Mesenchymal stem cell (in vitro differentiated cells and primary cell): ENCODE measurements around the gene PROSER2.

ENCODE experiments used
- DNase-seq: peaks from one replicate; pipeline ENCODE4 v3.0.0-alpha.2; 2013
- H2AFZ ChIP-seq: one replicate; pipeline ENCODE4 v1.6.1; 2013; ENCODE audit warnings: low read depth, mild to moderate bottlenecking, control low read depth, inconsistent platforms, low read length, moderate library complexity
- H2AK5ac ChIP-seq: 2 replicates; pipeline ENCODE4 v1.6.1; 2013; ENCODE audit warnings: low read length, moderate library complexity, mild to moderate bottlenecking, inconsistent platforms; ENCODE audit not compliant: severe bottlenecking
- H2BK120ac ChIP-seq: one replicate; pipeline ENCODE4 v1.6.1; 2013; ENCODE audit warnings: low read depth, mild to moderate bottlenecking, inconsistent platforms, low read length, moderate library complexity
- H2BK12ac ChIP-seq, 2 experiments: one replicate each; pipeline ENCODE4 v1.6.1; 2013; ENCODE audit warnings: inconsistent platforms in 2 of 2, low read length in 2 of 2, mild to moderate bottlenecking in 2 of 2, moderate library complexity in 2 of 2, control low read depth in 1 of 2
- H2BK15ac ChIP-seq: one replicate; pipeline ENCODE4 v1.6.1; 2013; ENCODE audit warnings: mild to moderate bottlenecking, low read depth, inconsistent platforms; ENCODE audit not compliant: poor library complexity, severe bottlenecking
- H2BK5ac ChIP-seq: 2 replicates; pipeline ENCODE4 v1.6.1; 2013; ENCODE audit warnings: low read depth, mild to moderate bottlenecking, low read length, control low read depth, inconsistent platforms; ENCODE audit not compliant: poor library complexity, severe bottlenecking
- H3K14ac ChIP-seq, 2 experiments: one replicate each; pipeline ENCODE4 v1.6.1; 2013; ENCODE audit warnings: inconsistent platforms in 2 of 2, low read length in 2 of 2, control low read depth in 1 of 2, mild to moderate bottlenecking in 1 of 2, moderate library complexity in 1 of 2
- H3K18ac ChIP-seq, 2 experiments: one replicate each; pipeline ENCODE4 v1.6.1; 2013; ENCODE audit warnings: inconsistent platforms in 2 of 2, low read length in 2 of 2, control low read depth in 1 of 2, low read depth in 1 of 2, mild to moderate bottlenecking in 1 of 2
- H3K23ac ChIP-seq, 2 experiments: one replicate each; pipeline ENCODE4 v1.6.1; 2013; ENCODE audit warnings: inconsistent platforms in 2 of 2, low read length in 2 of 2, mild to moderate bottlenecking in 2 of 2, moderate library complexity in 2 of 2, control low read depth in 1 of 2
- H3K27ac ChIP-seq: 2 replicates; pipeline ENCODE4 v1.5.1; 2013; ENCODE audit warnings: mild to moderate bottlenecking, moderate library complexity, low read length, control low read depth, inconsistent platforms; ENCODE audit not compliant: poor library complexity, severe bottlenecking
- H3K27me3 ChIP-seq, 2 experiments: 2 replicates each; pipeline versions ENCODE4 v1.6.1 to v1.7.0; 2013; ENCODE audit warnings: low read length in 2 of 2, mild to moderate bottlenecking in 2 of 2, moderate library complexity in 2 of 2, control low read depth in 1 of 2, inconsistent platforms in 1 of 2; ENCODE audit not compliant: control insufficient read depth in 1 of 2, insufficient read depth in 1 of 2
- H3K36me3 ChIP-seq, 2 experiments: 2 replicates each; pipeline versions ENCODE4 v1.6.1 to v1.7.0; 2013; ENCODE audit warnings: low read length in 2 of 2, control low read depth in 1 of 2, inconsistent platforms in 1 of 2, low read depth in 1 of 2, mild to moderate bottlenecking in 1 of 2; ENCODE audit not compliant: insufficient read depth in 2 of 2, control insufficient read depth in 1 of 2
- H3K4ac ChIP-seq, 2 experiments: one replicate each; pipeline ENCODE4 v1.6.1; 2013; ENCODE audit warnings: inconsistent platforms in 2 of 2, low read length in 2 of 2, mild to moderate bottlenecking in 2 of 2, moderate library complexity in 2 of 2, control low read depth in 1 of 2, low read depth in 1 of 2
- H3K4me1 ChIP-seq: 2 replicates; pipeline ENCODE4 v1.6.1; 2013; ENCODE audit warnings: low read depth, low read length, control low read depth; ENCODE audit not compliant: control insufficient read depth, insufficient read depth
- H3K4me2 ChIP-seq: 2 replicates; pipeline ENCODE4 v1.6.1; 2013; ENCODE audit warnings: low read length, mild to moderate bottlenecking, inconsistent platforms; ENCODE audit not compliant: poor library complexity, severe bottlenecking
- H3K4me3 ChIP-seq, 2 experiments: 2 replicates each; pipeline versions ENCODE4 v1.5.1 to v1.7.0; 2013; ENCODE audit warnings: low read length in 2 of 2, mild to moderate bottlenecking in 2 of 2, control low read depth in 1 of 2, low read depth in 1 of 2; ENCODE audit not compliant: insufficient read depth in 1 of 2
- H3K79me1 ChIP-seq: replicated peaks from 2 replicates; pipeline ENCODE4 v1.6.1; 2013; ENCODE audit warnings: mild to moderate bottlenecking, control low read depth, low read length, inconsistent platforms; ENCODE audit not compliant: poor library complexity, severe bottlenecking
- H3K9ac ChIP-seq: 2 replicates; pipeline ENCODE4 v1.7.0; 2013; ENCODE audit warnings: mild to moderate bottlenecking, low read length, moderate library complexity
- H3K9me3 ChIP-seq: 2 replicates; pipeline ENCODE4 v1.7.0; 2013; ENCODE audit warnings: mild to moderate bottlenecking, low read length; ENCODE audit not compliant: control insufficient read depth
- H4K8ac ChIP-seq: one replicate; pipeline ENCODE4 v1.6.1; 2013; ENCODE audit warnings: inconsistent platforms, mild to moderate bottlenecking, low read length, moderate library complexity
- H4K91ac ChIP-seq: one replicate; pipeline ENCODE4 v1.6.1; 2013; ENCODE audit warnings: mild to moderate bottlenecking, low read length, inconsistent platforms
- WGBS: methylation state at CpG from one replicate; pipeline ENCODE4 v1.1.7; 2013; ENCODE audit warnings: mixed read lengths; 5-methylcytosine and 5-hydroxymethylcytosine counted together

Gene PROSER2

DNA sequence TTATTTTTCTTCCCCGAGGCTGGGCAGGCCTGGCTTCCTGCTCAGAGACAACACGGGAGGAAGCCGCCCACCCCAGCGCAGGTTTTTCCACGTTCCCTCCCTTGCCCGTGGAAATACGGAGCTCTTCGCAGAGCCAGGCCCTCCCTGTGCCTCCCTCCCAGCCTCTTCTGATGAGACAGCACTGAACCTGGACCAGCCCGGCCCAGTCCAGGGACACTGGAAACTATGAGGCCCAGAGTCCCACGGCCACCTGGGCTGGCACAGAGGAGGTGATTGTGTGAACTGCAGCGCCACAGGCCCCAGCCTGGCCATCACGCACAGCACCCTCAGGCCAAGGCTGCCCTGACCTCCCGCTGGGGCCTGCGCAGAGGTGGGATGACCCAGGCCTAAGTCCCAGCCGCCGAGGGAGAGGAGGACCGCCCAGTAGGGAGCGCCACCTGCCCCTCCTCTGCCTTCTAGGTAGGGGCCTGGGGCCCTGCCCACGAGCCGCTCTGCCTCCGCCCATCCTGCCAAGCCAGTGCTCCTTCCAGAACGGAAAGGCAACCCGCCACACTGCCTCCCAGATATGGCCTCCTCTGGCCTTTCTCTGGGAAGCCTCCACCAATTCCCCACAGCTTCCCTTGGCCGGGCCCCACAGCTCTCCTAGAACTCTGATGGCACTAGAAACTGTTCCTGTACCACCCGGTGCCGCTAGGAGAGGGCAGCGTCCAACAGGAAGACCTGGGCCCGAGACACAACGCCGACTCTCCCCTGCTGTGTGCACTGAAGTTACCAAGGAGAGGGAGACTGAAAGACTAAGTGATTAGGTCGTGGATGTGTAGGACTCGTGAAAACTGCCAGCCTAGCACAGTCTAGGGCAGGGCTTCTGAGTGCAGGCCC, 57.2 kb downstream of the PROSER2 start:
- WGBS = 89% methylated on average over 32 of the region's 32 CpGs
- H2AK5ac ChIP-seq = no peak overlapping the region
- H3K4ac ChIP-seq = no peak overlapping the region

DNA sequence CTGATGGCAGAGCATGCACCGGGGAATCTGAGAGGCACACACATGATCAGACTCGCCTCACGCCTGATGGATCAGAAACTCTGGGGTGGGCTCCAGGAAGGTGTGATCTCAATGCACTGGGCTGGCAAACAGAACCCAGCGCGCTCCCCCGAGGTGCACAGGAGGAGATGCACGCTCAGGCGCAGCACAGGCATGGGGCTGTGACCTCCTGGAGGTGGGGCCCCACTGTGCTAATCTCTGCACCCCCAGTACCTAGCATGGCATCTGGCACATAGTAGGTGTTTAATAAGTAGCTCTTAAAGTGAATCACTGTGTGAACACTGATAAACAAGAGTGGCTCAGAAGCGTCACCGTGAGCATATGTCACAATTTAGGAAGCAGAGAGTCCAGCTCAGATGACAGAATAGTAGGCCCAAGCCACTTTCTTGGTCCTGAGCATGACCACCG, 57.9 kb downstream of the PROSER2 start:
- H3K36me3 ChIP-seq = no peaks in the 10 kb centered on the region
- no peak overlapping the region for H4K91ac ChIP-seq
- no peak overlapping the region for H2BK15ac ChIP-seq
- H2BK12ac ChIP-seq = no peak overlapping the region
- H3K23ac ChIP-seq = no peak overlapping the region
- H3K9ac ChIP-seq = no peak overlapping the region
- H3K14ac ChIP-seq = no peak overlapping the region
- no peaks in the 10 kb centered on the region for H3K79me1 ChIP-seq
- no peak overlapping the region for H2AFZ ChIP-seq
- DNase-seq = no peak
- no peaks in the 10 kb centered on the region for H3K9me3 ChIP-seq
- H3K4ac ChIP-seq = no peak overlapping the region
- H2BK5ac ChIP-seq = no peak overlapping the region
- no peak overlapping the region for H2BK120ac ChIP-seq
- H3K27me3 ChIP-seq = no peaks in the 10 kb centered on the region
- H3K4me3 ChIP-seq = no peak overlapping the region
- H3K4me1 ChIP-seq = peaks cover 22% of the 10 kb centered on the region
- no peak overlapping the region for H4K8ac ChIP-seq
- H3K4me2 ChIP-seq = no peak overlapping the region
- no peak overlapping the region for H3K27ac ChIP-seq
- H2AK5ac ChIP-seq = no peak overlapping the region
- H3K18ac ChIP-seq = no peak overlapping the region
- WGBS = 97% methylated on average over 11 of the region's 11 CpGs

More for the DNA sequence above, 57.2 kb downstream of the PROSER2 start:
- Histone ChIP-seq H2BK5ac (no peak overlapping the region), H2BK120ac (no peak overlapping the region), H3K4me3 (no peak overlapping the region), H3K36me3 (no peaks in the 10 kb centered on the region), H3K4me2 (no peak overlapping the region), H3K9me3 (no peaks in the 10 kb centered on the region), H3K23ac (no peak overlapping the region), H3K27me3 (no peaks in the 10 kb centered on the region), H2BK12ac (no peak overlapping the region), H3K18ac (no peak overlapping the region), H3K14ac (peak overlapping the region in 1 of 2 experiments; percentile 21), H2BK15ac (no peak overlapping the region), H4K8ac (no peak overlapping the region), H3K9ac (no peak overlapping the region), H3K4me1 (peaks cover 28% of the 10 kb centered on the region), H3K79me1 (no peaks in the 10 kb centered on the region), H4K91ac (no peak overlapping the region), H2AFZ (no peak overlapping the region), H3K27ac (no peak overlapping the region)
- no peak for DNase-seq

DNA sequence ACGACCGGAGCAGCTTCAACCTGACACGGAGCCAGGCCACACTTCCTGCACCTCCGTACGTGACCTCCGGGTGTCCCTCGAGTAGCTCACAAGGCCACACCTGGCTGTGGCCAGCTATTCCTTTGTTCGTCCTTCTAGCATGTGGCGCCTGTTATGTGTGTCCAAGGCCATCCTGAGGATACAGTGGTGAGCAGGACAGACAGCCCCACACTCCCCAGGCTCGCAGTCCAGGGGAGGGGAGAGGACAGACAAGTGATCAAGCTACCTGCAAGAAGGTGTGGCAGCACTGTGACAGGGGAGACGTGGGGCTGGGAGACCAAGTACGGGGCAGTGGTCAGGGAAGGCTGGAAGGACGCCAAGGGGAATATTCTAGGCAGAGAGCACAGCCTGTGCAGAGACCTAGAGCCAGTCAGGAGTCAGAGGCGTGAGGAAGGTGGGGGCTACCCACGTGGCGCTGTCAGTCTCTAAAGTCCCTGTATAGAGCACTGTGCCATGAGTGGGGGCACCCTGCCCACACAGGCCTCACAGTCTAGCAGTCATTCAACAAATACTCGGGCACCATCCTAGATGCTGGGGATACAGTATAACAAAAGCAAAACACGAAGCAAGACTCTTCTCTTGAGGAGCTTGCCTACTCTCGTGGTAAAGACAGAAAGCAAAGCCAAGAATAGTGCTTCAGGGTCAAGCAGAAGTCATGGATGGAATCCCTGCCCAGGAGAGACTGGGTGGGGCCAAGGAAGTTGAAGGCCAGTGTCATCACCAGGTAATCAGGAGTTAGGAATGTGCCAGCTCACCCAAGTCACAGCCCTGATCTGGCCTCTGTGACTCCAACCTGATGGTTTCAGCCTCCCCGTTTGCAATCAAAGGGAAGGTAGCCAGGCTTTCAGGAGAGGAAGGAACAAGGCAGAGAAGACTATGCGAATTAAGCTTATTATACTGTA, 58.6 kb downstream of the PROSER2 start:
- no peak overlapping the region for H3K4me2 ChIP-seq
- no peak overlapping the region for H3K9ac ChIP-seq
- no peak overlapping the region for H4K91ac ChIP-seq
- H3K27me3 ChIP-seq = no peaks in the 10 kb centered on the region
- no peak overlapping the region for H2BK5ac ChIP-seq
- H3K36me3 ChIP-seq = no peaks in the 10 kb centered on the region
- no peaks in the 10 kb centered on the region for H3K9me3 ChIP-seq
- H2BK120ac ChIP-seq = no peak overlapping the region
- DNase-seq = no peak
- no peaks in the 10 kb centered on the region for H3K79me1 ChIP-seq
- H3K4ac ChIP-seq = no peak overlapping the region
- H2AK5ac ChIP-seq = peak overlapping the region; percentile 4
- no peak overlapping the region for H2AFZ ChIP-seq
- peaks cover 25% of the 10 kb centered on the region for H3K4me1 ChIP-seq
- no peak overlapping the region for H2BK15ac ChIP-seq
- no peak overlapping the region for H3K27ac ChIP-seq
- no peak overlapping the region for H4K8ac ChIP-seq
- 93% methylated on average over 19 of the region's 21 CpGs for WGBS
- no peak overlapping the region for H3K4me3 ChIP-seq
- H2BK12ac ChIP-seq = no peak overlapping the region
- H3K23ac ChIP-seq = no peak overlapping the region
- H3K18ac ChIP-seq = no peak overlapping the region
- H3K14ac ChIP-seq = peak overlapping the region in 1 of 2 experiments; percentile 84
